Measurements from ENCODE around the gene CNTNAP2.
"Not testable (repeated sequence)": the region's sequence is repeated elsewhere in the genome, so short reads cannot be mapped to it uniquely, and the experiment has no call there.

Gene CNTNAP2

GRCh38 chr7:147598687-147599086, 1482.1 kb downstream of the CNTNAP2 start:
- DNase-seq (ENCODE audit: low read depth in 1 of 2, low spot score in 1 of 2): not testable (repeated sequence)

- DNase-seq (ENCODE audit: low read depth in 1 of 2, low spot score in 1 of 2): no peak
Measured at GRCh38 chr7:147605323-147605722, 1488.7 kb downstream of the CNTNAP2 start.

GRCh38 chr7:147607157-147607800, 1490.7 kb downstream of the CNTNAP2 start:
- DNase-seq (ENCODE audit: low read depth in 1 of 2, low spot score in 1 of 2): no peak

GRCh38 chr7:147611431-147611830, 1494.8 kb downstream of the CNTNAP2 start:
- no peak for DNase-seq (ENCODE audit: low read depth in 1 of 2, low spot score in 1 of 2)

- no peak for DNase-seq (ENCODE audit: low read depth in 1 of 2, low spot score in 1 of 2)
Measured at GRCh38 chr7:147635288-147635687, 1518.7 kb downstream of the CNTNAP2 start.

- no peak for DNase-seq (ENCODE audit: low read depth in 1 of 2, low spot score in 1 of 2)
Measured at GRCh38 chr7:147636553-147636952, 1520.0 kb downstream of the CNTNAP2 start.

- no peak for DNase-seq (ENCODE audit: low read depth in 1 of 2, low spot score in 1 of 2)
Measured at GRCh38 chr7:147638566-147638965, 1522.0 kb downstream of the CNTNAP2 start.

- DNase-seq (ENCODE audit: low read depth in 1 of 2, low spot score in 1 of 2): no peak
Measured at GRCh38 chr7:147639037-147639436, 1522.4 kb downstream of the CNTNAP2 start.

GRCh38 chr7:147639751-147640150, 1523.2 kb downstream of the CNTNAP2 start:
- DNase-seq (ENCODE audit: low read depth in 1 of 2, low spot score in 1 of 2): no peak

- no peak for DNase-seq (ENCODE audit: low read depth in 1 of 2, low spot score in 1 of 2)
Measured at GRCh38 chr7:147640821-147641220, 1524.2 kb downstream of the CNTNAP2 start.

- no peak for DNase-seq (ENCODE audit: low read depth in 1 of 2, low spot score in 1 of 2)
Measured at GRCh38 chr7:147646568-147646967, 1530.0 kb downstream of the CNTNAP2 start.

GRCh38 chr7:147650991-147651390, 1534.4 kb downstream of the CNTNAP2 start:
- no peak for DNase-seq (ENCODE audit: low read depth in 1 of 2, low spot score in 1 of 2)

- DNase-seq (ENCODE audit: low read depth in 1 of 2, low spot score in 1 of 2): no peak
Measured at GRCh38 chr7:147651601-147652000, 1535.0 kb downstream of the CNTNAP2 start.

GRCh38 chr7:147653456-147653855, 1536.9 kb downstream of the CNTNAP2 start:
- DNase-seq (ENCODE audit: low read depth in 1 of 2, low spot score in 1 of 2): no peak

- no peak for DNase-seq (ENCODE audit: low read depth in 1 of 2, low spot score in 1 of 2)
Measured at GRCh38 chr7:147658392-147658967, 1541.9 kb downstream of the CNTNAP2 start.

GRCh38 chr7:147659036-147659995, 1542.7 kb downstream of the CNTNAP2 start:
- no peak for DNase-seq (ENCODE audit: low read depth in 1 of 2, low spot score in 1 of 2)

GRCh38 chr7:147664541-147664940, 1547.9 kb downstream of the CNTNAP2 start:
- DNase-seq (ENCODE audit: low read depth in 1 of 2, low spot score in 1 of 2): no peak

- DNase-seq (ENCODE audit: low read depth in 1 of 2, low spot score in 1 of 2): no peak
Measured at GRCh38 chr7:147670759-147671158, 1554.2 kb downstream of the CNTNAP2 start.

GRCh38 chr7:147674705-147675104, 1558.1 kb downstream of the CNTNAP2 start:
- no peak for DNase-seq (ENCODE audit: low read depth in 1 of 2, low spot score in 1 of 2)

- DNase-seq (ENCODE audit: low read depth in 1 of 2, low spot score in 1 of 2): no peak
Measured at GRCh38 chr7:147678943-147679342, 1562.3 kb downstream of the CNTNAP2 start.

- no peak for DNase-seq (ENCODE audit: low read depth in 1 of 2, low spot score in 1 of 2)
Measured at GRCh38 chr7:147681530-147681929, 1564.9 kb downstream of the CNTNAP2 start.

GRCh38 chr7:147700702-147701101, 1584.1 kb downstream of the CNTNAP2 start:
- DNase-seq (ENCODE audit: low read depth in 1 of 2, low spot score in 1 of 2): no peak

Data from stimulated activated CD4-positive, alpha-beta T cell treated with anti-CD3 and anti-CD28 coated beads, Interleukin-15, amount 100 ng/mL, for 1 hour (primary cell).